GM21786 (cell line): ENCODE data around the gene AKR1C2.
"Not testable (repeated sequence)": the region's sequence is repeated elsewhere in the genome, so short reads cannot be mapped to it uniquely, and the experiment has no call there.

Experiments
- ATAC-seq: cut with Tn5 transposase; IDR thresholded peaks from one replicate; pipeline ENCODE4 v1.9.1; 2021; ENCODE audit not compliant: unreplicated experiment

AKR1C2 gene

GRCh38 chr10:4990217-4990616 lies 13.4 kb downstream of the AKR1C2 start:
- no peak for ATAC-seq

GRCh38 chr10:4988000-4988641 lies 15.5 kb downstream of the AKR1C2 start:
- ATAC-seq = not testable (repeated sequence)

- no peak for ATAC-seq
Measured at GRCh38 chr10:4984971-4985594, 18.6 kb downstream of the AKR1C2 start.

- ATAC-seq = no peak
Measured at GRCh38 chr10:4984223-4984622, 19.4 kb downstream of the AKR1C2 start.

GRCh38 chr10:4983615-4984216 lies 19.9 kb downstream of the AKR1C2 start:
- ATAC-seq = no peak

- no peak for ATAC-seq
Measured at GRCh38 chr10:4982764-4983226, 20.9 kb downstream of the AKR1C2 start.

- ATAC-seq = peak; percentile 48
Measured at GRCh38 chr10:4981722-4982471, 21.8 kb downstream of the AKR1C2 start.

- ATAC-seq = no peak
Measured at GRCh38 chr10:4980793-4981192, 22.9 kb downstream of the AKR1C2 start.

GRCh38 chr10:4978870-4979269 lies 24.8 kb downstream of the AKR1C2 start:
- ATAC-seq = no peak

GRCh38 chr10:4977025-4977424 lies 26.6 kb downstream of the AKR1C2 start:
- ATAC-seq = no peak

- ATAC-seq = not testable (repeated sequence)
Measured at GRCh38 chr10:4974400-4974799, 29.3 kb downstream of the AKR1C2 start.

- ATAC-seq = not testable (repeated sequence)
Measured at GRCh38 chr10:4973294-4973693, 30.4 kb downstream of the AKR1C2 start.

- ATAC-seq = not testable (repeated sequence)
Measured at GRCh38 chr10:4972369-4973142, 31.1 kb downstream of the AKR1C2 start.

- ATAC-seq = not testable (repeated sequence)
Measured at GRCh38 chr10:4970362-4970761, 33.3 kb downstream of the AKR1C2 start.

- not testable (repeated sequence) for ATAC-seq
Measured at GRCh38 chr10:4969289-4969688, 34.4 kb downstream of the AKR1C2 start.

GRCh38 chr10:4967189-4967588 lies 36.5 kb downstream of the AKR1C2 start:
- ATAC-seq = not testable (repeated sequence)

GRCh38 chr10:4965763-4966162 lies 37.9 kb downstream of the AKR1C2 start:
- not testable (repeated sequence) for ATAC-seq

GRCh38 chr10:4963815-4964154 lies 39.9 kb downstream of the AKR1C2 start:
- not testable (repeated sequence) for ATAC-seq

GRCh38 chr10:4962876-4963814 lies 40.5 kb downstream of the AKR1C2 start, which contains the start of gene AKR1C1:
AKR1C1 (plus strand) TSS chr10:4963415; CDS start chr10:4963445, 30 bp downstream.
- ATAC-seq = not testable (repeated sequence)

- ATAC-seq = not testable (repeated sequence)
Measured at GRCh38 chr10:4962308-4962707, 41.3 kb downstream of the AKR1C2 start.
